Right renal pelvis (tissue), 4 donors: ENCODE results near the gene TUT1. TPM values are rescaled to one million over a fixed set of nuclear protein-coding genes. Genes with fewer than 3 reads are reported as not detected.
"Not testable (repeated sequence)": the region's sequence is repeated elsewhere in the genome, so short reads cannot be mapped to it uniquely, and the experiment has no call there.

ENCODE experiments used
- DNase-seq, 4 donors: peaks; one replicate each; pipeline ENCODE4 v3.0.0-alpha.2; 2013; ENCODE audit warnings: low read depth in 4 of 4, low spot score in 3 of 4, missing footprints in 1 of 4
- polyA plus RNA-seq, 4 donors: library from polyadenylated mRNA; unstranded; fragments of 120-200 nt; gene quantifications; one replicate each; pipeline ENCODE4 v1.2.1, GENCODE V29; 2013; ENCODE audit not compliant: insufficient read length in 4 of 4

The TUT1 gene
- polyA plus RNA-seq, 4 donors: 22.2 to 25.5 (median 23.7) TPM

- DNase-seq: no peak
These were observed 10.2 kb downstream of the TUT1 start for GRCh38 chr11:62580959-62581715.

GRCh38 chr11:62579252-62579651 is 12.1 kb downstream of the TUT1 start:
- no peak for DNase-seq

GRCh38 chr11:62578541-62578940 is 12.8 kb downstream of the TUT1 start:
- no peak for DNase-seq

DNA sequence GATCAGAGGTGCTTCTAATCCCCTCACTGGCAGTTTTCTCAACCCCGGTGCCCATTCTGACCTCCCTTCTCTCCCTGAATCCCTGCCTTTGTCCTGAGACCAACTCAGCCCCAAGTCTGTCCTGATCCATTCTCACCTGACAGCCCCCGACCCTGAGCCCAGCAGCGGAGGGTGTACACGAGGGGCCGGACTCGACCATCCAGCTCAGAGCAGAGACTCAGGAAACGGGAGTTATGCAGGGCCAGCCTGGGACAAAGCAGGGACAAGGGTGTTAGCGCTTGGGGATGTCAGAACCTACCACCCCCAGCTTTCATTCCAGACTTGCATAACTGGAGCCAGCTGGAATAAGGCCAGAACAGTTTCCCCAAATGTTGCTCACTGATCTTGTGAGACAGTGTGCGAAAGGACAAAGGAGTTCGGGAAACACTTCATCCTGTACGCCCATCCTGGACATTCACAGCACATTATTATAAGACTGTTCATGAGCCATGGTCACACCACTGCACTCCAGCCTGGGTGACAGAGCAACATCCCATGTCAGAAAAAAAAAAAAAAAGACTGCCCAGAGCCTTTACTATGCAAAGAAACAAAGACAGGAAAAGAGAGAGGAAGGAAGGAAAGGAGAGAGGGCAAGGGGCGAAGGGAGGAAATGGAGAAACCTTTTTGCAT is 14.1 kb downstream of the TUT1 start:
- DNase-seq: no peak

GRCh38 chr11:62575837-62576236 is 15.5 kb downstream of the TUT1 start:
- DNase-seq: no peak

DNA sequence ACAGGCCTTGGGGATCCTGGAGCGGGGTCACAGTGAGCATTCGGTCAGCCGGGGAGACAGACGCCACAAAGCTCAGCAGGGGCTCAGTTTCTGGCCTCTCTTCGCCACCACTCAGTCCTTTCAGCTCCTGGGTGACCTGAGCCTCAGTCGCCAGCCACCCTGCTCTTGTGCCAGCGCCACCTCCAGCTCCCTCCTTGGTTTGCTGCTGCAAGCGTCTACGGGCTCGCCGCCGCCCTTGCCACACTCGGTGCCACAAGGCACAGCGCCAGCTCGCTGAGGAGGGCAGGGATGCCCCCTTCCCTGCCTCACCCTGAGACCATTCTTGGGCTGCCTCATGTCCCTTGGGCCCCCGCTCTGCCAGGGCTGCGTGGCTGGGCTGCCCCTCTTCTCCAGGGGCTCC is 16.2 kb downstream of the TUT1 start:
- no peak for DNase-seq

DNA sequence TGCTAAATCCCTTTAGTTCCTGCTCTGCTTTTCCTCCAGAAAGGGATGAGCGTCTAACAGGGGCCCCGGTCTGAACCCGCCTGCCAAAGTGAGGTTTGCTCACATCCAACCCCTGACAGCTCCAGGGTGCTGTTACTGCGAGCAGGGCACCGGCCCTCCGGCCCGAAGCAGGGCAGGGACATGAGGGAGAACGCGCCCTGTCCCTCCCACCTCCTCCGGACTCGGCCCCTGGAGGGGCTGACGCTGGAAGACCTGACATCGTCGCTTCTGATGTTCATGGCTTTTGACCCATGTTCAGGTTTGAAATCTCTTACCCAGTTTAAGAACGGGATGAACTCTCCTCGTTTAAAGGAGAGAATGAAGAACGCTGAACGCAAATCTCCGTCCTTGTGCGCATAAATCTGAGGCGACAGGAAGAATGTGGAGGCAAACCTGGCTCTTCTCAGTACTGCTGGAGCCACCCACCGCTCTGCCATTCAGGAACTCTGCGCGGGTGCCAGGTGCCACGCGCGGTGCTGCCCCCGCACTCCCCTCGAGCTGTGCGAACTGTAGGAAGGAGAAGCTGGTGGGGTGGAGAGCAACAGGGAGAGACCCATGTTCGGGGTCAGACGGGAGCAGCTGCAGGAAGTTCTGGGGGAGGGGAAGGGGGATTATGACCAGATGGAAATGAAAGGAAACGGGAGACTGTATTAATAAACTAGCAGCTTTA is 16.8 kb downstream of the TUT1 start:
- DNase-seq: no peak

DNA sequence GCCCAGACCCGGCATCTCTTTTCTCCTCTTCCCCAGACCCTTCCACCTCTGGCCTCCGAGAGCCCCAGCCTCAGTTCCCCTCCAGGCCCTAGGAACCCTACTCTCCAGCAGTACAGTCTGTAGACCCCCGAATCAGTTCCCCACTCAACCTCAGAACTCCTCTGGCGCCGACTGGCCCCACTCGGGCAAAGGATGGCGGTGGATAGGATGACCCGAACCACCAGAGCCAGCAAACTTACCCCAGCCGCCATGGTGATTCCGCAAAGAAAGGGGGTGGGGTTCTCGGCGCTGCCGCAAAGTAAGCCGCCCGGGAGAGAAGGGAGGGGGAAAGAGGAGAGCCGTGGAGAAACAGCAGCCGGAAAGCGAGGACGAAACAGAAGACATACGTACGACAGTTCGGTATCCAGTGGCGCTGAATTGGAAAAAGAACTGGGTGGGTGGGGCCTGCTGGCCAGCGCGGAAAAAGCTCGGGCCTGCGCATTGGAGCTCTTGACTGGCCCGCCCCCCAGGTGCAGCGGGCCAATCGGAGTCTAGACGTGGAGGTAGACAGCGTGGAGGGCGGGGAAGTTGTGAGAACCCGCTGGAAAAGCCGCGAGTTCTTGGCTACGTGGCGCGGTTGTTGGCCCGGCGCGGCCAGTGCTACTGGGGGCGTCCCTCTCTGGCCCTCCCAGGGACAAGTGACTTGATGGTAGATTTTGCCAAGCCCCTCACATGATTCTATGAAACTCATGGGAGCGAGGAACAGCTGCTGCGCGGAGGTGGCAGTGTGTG is 17.5 kb downstream of the TUT1 start, which contains the start of gene EEF1G:
Gene EEF1G (minus strand): TSS at position 300 of the 771 bp plus-strand sequence. CDS start 49 bp downstream, at position 251.
- DNase-seq: peak; percentile 95 to 100 (median 98)

GRCh38 chr11:62573006-62573591 is 18.2 kb downstream of the TUT1 start:
- DNase-seq: no peak

- no peak for DNase-seq
These were observed 18.9 kb downstream of the TUT1 start for GRCh38 chr11:62572431-62572830.

DNA sequence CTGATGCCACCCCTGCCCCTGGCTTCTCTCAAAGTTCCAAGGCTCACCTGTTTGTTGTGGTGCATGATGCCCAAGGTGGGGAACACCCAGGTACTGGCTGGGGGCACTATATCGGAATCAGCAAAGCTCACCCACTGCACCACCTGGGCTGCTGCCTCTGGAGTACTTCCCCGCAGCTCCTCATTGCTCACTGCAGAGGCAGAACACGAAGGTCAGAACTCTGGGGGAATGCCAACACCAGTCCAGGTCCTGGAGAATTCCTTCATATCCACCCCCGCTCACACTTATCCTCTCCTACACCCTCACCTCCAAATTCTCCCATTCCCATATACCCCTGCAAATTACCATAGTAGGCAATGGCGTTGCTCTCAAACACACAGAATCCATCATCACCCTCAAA is 19.8 kb downstream of the TUT1 start:
- DNase-seq: not testable (repeated sequence)

GRCh38 chr11:62570903-62571302 is 20.4 kb downstream of the TUT1 start:
- DNase-seq: not testable (repeated sequence)

DNA sequence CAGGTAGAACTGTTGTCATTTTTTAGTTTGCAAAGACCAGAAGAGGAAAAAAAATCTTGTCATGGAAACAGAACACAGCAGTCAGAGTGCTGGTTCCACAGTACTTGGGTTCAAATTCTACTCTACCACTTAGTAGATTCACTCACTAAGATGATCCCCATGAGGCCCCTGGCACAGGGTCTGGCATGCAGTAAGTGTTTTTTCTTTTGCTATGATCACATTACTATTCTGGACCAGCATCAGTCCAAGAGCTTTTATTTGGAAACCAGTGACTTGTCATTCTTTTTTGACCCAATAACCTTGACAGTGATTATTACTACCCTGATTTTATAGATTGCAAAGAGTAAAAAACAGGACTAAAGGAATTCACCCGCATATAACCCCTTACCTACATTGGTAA is 21.7 kb downstream of the TUT1 start:
- no peak for DNase-seq

DNA sequence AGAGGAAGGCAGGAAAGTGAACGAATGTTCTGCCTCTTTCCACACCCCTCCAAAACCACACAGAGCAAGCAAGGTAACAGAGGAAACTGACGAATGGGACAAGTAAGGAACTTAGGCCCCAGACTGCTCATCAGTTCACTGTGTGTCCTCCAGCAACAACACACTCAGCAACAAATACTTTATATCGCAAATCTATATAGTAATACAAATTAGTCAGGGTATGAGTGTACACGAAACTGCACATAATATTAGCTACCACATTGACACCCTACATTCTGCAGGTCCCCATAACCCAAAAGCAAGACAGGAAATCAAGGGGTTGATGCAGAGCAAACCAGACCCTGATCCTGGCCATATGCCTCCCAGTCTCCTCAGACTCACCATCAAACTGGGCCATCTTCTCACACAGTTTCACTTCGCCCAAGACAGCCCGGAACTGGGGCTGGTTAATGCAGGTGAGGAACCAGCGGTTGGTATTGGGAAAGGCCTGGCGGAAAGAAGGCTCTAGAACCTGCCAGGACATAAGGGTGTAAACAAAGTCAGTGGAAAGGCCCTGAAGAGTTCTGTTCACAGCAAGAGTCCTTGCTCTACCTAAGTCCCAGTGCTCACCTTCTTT is 24.2 kb downstream of the TUT1 start:
- no peak for DNase-seq

DNA sequence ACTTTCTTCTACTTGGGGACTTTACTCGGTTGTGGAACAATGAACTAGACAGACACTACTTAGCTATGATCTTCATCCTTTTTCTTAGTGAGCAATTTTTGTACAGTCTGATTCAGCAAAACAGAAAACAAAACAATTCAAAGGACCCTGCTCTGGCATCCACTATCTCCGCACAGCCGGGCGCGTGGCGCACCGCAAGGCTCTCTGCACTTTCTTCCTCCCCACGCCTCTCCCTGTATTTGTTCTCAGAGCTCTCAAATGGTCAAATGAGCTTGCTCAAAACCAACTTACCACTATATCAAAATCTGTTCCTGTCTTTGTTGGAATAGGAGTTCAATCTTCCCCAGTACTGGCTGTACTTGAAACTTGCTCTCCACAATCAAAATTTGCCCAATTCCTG is 25.1 kb downstream of the TUT1 start:
- no peak for DNase-seq

DNA sequence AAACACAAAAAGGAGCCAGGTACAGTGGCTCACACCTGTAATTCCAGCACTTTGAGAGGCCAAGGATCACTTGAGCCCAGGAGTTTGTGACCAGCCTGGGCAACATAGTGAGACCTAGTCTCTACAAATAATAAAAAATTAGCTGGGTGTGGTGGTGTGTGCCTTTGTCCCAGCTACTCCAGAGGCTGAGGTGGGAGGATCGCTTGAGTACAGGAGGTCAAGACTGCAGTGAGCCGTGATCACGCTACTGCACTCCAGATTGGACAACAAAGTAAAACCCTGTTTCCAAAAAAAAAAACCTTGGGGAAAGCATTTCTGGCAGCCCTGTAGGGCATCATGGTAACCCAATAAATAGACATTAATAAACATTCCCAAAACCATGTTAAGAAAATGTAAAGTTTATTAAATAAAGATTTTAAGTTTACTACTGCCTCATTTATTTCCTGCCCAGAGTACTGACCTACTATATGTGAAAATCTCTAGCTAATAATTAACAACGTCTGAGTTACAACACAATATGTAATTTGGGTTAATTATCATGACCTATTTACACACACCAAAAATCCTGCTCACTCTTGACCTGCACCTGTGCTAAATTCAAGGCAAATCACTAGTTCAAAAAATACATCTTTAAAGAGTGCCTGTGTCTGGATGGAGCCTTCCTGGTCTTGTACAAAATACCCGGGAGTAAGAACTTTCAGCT is 26.1 kb downstream of the TUT1 start:
- no peak for DNase-seq

DNA sequence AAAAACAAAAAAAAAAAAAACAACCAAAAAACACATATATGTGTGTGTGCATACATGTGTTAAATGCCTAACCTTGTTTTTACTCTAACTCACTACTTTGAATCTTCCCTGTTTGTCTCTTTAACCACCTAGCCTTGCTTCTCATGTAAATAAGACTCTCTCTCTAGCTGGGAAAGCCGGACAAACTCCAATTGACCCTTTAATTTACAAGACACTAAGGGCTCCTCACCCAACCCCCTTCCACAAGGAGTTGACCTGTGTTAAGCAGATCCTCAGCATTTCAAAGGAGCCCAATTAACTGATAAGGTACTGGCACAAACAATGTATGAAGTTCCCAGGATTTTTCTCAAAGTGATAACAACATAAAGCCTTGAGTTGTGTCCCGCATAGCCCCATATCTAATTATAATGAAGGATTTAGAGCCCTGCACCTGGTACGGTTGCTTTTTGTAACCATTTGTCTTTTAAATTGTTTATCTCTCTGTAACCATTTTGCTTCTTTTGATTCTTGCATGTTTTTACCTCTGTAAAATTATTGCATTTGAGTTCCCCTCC is 29.6 kb downstream of the TUT1 start:
- not testable (repeated sequence) for DNase-seq

GRCh38 chr11:62560566-62561103 is 30.7 kb downstream of the TUT1 start:
- DNase-seq: no peak

DNA sequence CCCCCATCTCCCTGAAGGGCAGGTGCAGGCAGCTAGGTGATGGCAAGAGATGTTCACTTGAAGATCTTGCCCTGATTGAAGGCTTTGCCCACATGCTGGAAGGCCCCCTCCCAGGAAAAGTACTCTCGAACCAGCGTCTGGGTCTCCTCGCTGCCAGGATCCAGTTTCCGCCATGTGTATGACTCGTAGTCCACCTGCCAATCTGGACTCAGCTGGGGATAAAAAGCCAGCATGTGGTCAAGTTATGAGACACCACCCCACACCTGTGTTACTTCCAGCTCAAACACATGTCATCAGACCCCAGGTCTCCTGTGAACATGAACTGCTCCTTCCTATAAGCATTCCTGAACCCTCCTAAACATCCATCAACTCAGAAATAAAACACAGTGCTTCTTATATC is 31.7 kb downstream of the TUT1 start:
- not testable (repeated sequence) for DNase-seq
